Transverse colon (tissue), 4 donors: ENCODE measurements around the gene PLIN3. TPM values are rescaled to one million over a fixed set of nuclear protein-coding genes. Genes with fewer than 3 reads are reported as not detected.

ENCODE experiments used
- DNase-seq: peaks from one replicate; pipeline ENCODE4 v3.0.0-alpha.2; 2019
- H3K27ac ChIP-seq, 4 donors: fragments of 200-600 bp; sonication (generic); 2 replicates each; pipeline ENCODE4 v1.5.1; 2016 to 2018; ENCODE audit warnings: inconsistent platforms in 4 of 4
- H3K27me3 ChIP-seq: fragments of 200-600 bp; sonication (generic); 2 replicates; pipeline ENCODE4 v1.5.1; 2017; ENCODE audit warnings: inconsistent platforms
- H3K36me3 ChIP-seq, 4 donors: fragments of 200-600 bp; sonication (generic); 2 replicates each; pipeline ENCODE4 v1.5.1; 2017 to 2019; ENCODE audit warnings: inconsistent platforms in 4 of 4
- H3K4me1 ChIP-seq, 4 donors: fragments of 200-600 bp; sonication (generic); 2 replicates each; pipeline ENCODE4 v1.5.1; 2017 to 2020; ENCODE audit warnings: inconsistent platforms in 4 of 4
- H3K4me3 ChIP-seq, 4 donors: fragments of 200-600 bp; sonication (generic); 1 replicate in 1 of 4; 2 replicates in 3 of 4; pipeline versions ENCODE4 v1.5.1 to v1.6.1; 2017 to 2019; ENCODE audit warnings: inconsistent platforms in 4 of 4
- H3K9me3 ChIP-seq, 2 donors: fragments of 200-600 bp; sonication (generic); 2 replicates each; pipeline ENCODE4 v1.5.1; 2017 to 2019; ENCODE audit warnings: inconsistent platforms in 2 of 2
- EP300 ChIP-seq: sonication (generic); formaldehyde crosslinking; IDR thresholded peaks from one replicate; pipeline ENCODE4 v1.6.1; 2017; ENCODE audit warnings: antibody characterized with exemption, low read depth
- POLR2A ChIP-seq: fragments of 450-650 bp; IDR thresholded peaks from one replicate; pipeline ENCODE4 v1.6.1; 2016; ENCODE audit warnings: antibody characterized with exemption, mild to moderate bottlenecking, moderate library complexity
- POLR2AphosphoS5 ChIP-seq, 3 donors: sonication (generic); formaldehyde crosslinking; IDR thresholded peaks; one replicate each; pipeline ENCODE4 v1.6.1; 2016; ENCODE audit warnings: antibody characterized with exemption in 3 of 3
- WGBS, 2 donors: methylation state at CpG; one replicate each; pipeline ENCODE4 v1.1.5; 2018; ENCODE audit warnings: low coverage in 1 of 2; 5-methylcytosine and 5-hydroxymethylcytosine counted together
- in situ Hi-C, 4 donors: fragments of 200-750 bp; cut with MboI; loops; one replicate each; pipeline versions ENCODE4 v1.15.0 to v1.15.1; 2017; ENCODE audit warnings: low sequenced_read_pairs in 3 of 4, low pct_ligation_motif_present in 1 of 4, low pct_unique_long_range_greater_than_20kb in 1 of 4
- intact Hi-C: fragments of 100-400 bp; cut with DNase I; formaldehyde crosslinking; loops from one replicate; pipeline ENCODE4 v1.15.1; 2023; ENCODE audit warnings: low total_unique reads
- total RNA-seq, 4 donors: library from RNA; depleted of rRNA; stranded (reverse); fragments of >200 nt; gene quantifications; one replicate each; pipeline ENCODE4 v1.1.0, GENCODE V29; 2016
- TF ChIP-seq, protein P1 (sequence below), 5 experiments: fragments of 200-600 bp in 3 of 5; fragments of 450-650 bp in 2 of 5; sonication (generic) in 3 of 5; IDR thresholded peaks; 1 replicate in 2 of 5; 2 replicates in 3 of 5; pipeline ENCODE4 v1.5.1; 2016 to 2017; ENCODE audit warnings: antibody characterized with exemption in 5 of 5, inconsistent platforms in 3 of 5, mild to moderate bottlenecking in 2 of 5, moderate library complexity in 1 of 5

Gene PLIN3
- total RNA-seq, 4 donors from 2014 or later = 27.5 to 85.5 (median 77.1) TPM

DNA sequence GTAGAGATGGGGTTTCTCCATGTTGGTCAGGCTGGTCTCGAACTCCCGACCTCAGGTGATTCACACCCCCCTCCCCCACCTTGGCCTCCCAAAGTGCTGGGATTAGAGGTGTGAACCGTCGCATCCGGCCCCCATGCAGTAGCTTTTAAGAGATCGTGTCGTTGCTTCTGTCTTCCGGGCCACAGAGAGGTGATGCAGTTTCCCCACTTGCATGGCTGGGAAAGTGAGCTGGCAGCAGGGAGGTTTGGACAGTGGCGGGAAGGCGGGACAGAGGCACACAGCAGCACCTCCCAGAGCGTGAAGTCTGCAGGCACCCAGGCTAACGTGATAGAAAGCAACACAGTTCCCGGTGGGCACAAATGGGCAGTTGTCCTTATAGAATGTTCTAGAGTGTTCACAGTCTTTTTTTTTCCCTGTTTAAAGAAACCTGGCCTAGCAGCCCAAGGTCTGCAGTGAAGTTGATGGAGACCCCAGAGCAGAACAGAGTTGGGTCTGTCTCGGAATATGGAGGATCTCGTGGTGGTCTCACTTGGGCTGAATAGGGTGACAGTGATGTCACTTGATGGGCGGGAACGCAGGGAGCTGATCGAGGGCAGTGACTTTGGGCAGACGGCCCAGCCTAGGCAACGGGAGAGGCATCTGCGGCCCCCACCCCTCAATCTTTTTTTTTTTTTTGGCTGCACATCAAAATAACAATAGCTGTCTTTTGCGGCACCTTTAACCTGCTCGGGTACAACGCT, 46.7 kb upstream of the PLIN3 start:
- Histone ChIP-seq H3K4me3 (peak overlapping the region in 1 of 4 donors; percentile 37), H3K27ac (peak overlapping the region in 2 of 4 donors; percentile 51 to 64), H3K4me1 (peaks cover 16 to 37% (median 29%) of the 10 kb centered on the region in 4 donors), H3K9me3 (no peaks in the 10 kb centered on the region), H3K27me3 (peaks cover 3% of the 10 kb centered on the region), H3K36me3 (no peaks in the 10 kb centered on the region)
- intact Hi-C loops (no loop called here), in situ Hi-C loops (loop anchor here in 1 of 4 donors (25.0 kb wide), 1 partner anchor 102 kb away; no protein-coding TSS in a partner anchor)
- DNase-seq = peak; percentile 17
- TF ChIP-seq POLR2A (no peak), POLR2AphosphoS5 (IDR thresholded peaks at IDR 0.05) (no peak), EP300 (no peak)
- TF ChIP-seq, protein P1, sequence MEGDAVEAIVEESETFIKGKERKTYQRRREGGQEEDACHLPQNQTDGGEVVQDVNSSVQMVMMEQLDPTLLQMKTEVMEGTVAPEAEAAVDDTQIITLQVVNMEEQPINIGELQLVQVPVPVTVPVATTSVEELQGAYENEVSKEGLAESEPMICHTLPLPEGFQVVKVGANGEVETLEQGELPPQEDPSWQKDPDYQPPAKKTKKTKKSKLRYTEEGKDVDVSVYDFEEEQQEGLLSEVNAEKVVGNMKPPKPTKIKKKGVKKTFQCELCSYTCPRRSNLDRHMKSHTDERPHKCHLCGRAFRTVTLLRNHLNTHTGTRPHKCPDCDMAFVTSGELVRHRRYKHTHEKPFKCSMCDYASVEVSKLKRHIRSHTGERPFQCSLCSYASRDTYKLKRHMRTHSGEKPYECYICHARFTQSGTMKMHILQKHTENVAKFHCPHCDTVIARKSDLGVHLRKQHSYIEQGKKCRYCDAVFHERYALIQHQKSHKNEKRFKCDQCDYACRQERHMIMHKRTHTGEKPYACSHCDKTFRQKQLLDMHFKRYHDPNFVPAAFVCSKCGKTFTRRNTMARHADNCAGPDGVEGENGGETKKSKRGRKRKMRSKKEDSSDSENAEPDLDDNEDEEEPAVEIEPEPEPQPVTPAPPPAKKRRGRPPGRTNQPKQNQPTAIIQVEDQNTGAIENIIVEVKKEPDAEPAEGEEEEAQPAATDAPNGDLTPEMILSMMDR (IDR thresholded peaks at IDR 0.05) = no peak
- 81 to 83% methylated on average over 8 to 24 of the region's 24 CpGs for WGBS, 2 donors

DNA sequence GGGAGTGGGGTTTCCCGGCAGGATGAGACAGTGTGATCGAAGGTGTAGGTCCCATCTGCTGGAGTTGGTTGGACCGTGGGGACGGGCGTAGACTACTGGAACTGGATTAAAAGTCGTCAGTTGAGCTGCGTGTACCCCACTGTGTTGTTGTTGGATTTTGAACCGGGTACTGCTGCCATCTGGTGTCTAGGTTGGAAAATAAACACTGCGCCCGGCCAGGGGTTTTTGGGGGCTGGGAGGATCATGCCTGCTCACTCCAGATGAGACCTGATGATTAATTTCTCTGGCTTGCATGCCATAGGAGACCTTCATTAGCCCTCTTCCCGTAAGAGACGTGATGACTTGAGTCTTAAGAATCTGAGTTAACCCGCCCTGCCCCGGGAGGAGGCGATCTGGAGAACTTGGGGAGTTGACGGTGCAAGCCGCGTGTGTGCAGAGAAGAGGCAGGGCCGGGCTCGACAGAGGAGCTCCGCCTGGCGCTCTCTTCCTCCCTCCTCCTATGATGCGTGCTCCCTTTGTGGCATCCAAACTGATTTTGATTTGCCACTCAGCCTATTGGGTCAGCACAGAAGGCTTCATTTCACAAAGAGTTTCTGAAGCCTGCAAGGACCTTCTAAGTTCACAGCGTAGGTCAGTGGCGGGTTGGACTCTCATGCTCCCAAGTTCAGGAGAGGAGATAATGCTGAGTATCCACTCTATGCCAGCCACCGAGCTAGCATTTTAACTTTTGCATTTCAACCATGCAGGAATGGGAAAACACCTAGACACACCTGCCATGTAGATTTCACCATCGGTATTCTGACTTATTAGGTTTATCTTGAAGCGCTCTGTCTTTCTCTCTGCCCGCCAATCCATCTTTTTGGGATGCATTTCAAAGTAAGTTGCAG, 44.6 kb upstream of the PLIN3 start:
- TF ChIP-seq POLR2AphosphoS5 (IDR thresholded peaks at IDR 0.05) (peak in 1 of 3 donors; percentile 19), EP300 (no peak), POLR2A (no peak)
- TF ChIP-seq, protein P1 (IDR thresholded peaks at IDR 0.05) = peak; percentile 55 to 67 (median 60)
- intact Hi-C loops = loop anchor here (1.0 kb wide), 1 partner anchor 97 kb away; no protein-coding TSS in a partner anchor
- no peaks in the 10 kb centered on the region for H3K36me3 ChIP-seq
- H3K4me1 ChIP-seq = peaks cover 18 to 40% (median 32%) of the 10 kb centered on the region in 4 donors
- H3K27ac ChIP-seq = peak overlapping the region in 3 of 4 donors; percentile 33 to 51 (median 38)
- peak; percentile 64 for DNase-seq
- H3K27me3 ChIP-seq = peaks cover 10% of the 10 kb centered on the region
- H3K9me3 ChIP-seq = no peaks in the 10 kb centered on the region
- 31 to 45% methylated on average over 10 to 29 of the region's 29 CpGs for WGBS, 2 donors
- in situ Hi-C loops = loop anchor here in 1 of 4 donors (25.0 kb wide), 1 partner anchor 100 kb away; no protein-coding TSS in a partner anchor
- peak overlapping the region in 2 of 4 donors; percentile 13 to 80 for H3K4me3 ChIP-seq

DNA sequence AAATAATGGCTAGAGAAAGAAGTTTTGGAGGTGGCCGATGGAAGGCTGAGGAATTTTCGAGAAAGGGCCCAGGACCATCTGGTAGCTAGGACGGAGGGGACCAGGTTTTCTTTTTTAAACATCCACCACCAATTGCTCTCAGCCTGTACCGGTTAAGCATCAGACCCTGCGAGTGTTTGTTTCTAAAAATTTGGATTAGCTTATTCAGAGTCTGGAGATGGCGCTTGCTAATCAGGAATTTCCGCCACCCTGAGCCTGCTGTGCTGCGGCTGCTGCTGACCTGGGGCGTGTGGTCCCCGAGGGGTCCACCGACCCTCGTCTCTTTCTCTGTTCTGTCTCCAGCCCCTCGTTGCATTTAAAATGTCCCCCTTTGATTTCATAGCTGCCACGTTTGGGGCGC, 43.8 kb upstream of the PLIN3 start:
- Histone ChIP-seq H3K27me3 (peaks cover 10% of the 10 kb centered on the region), H3K36me3 (no peaks in the 10 kb centered on the region), H3K4me3 (peak overlapping the region in 2 of 4 donors; percentile 13 to 80), H3K9me3 (no peaks in the 10 kb centered on the region), H3K4me1 (peaks cover 18 to 40% (median 32%) of the 10 kb centered on the region in 4 donors), H3K27ac (peak overlapping the region in 3 of 4 donors; percentile 33 to 51 (median 38))
- WGBS, 2 donors = 44 to 72% methylated on average over 6 to 15 of the region's 15 CpGs
- no peak for TF ChIP-seq EP300
- TF ChIP-seq, protein P1 (IDR thresholded peaks at IDR 0.05) = no peak
- TF ChIP-seq POLR2AphosphoS5 (IDR thresholded peaks at IDR 0.05) = no peak
- no peak for TF ChIP-seq POLR2A
- no peak for DNase-seq
- intact Hi-C loops (loop anchor here (1.0 kb wide), 1 partner anchor 96 kb away; no protein-coding TSS in a partner anchor), in situ Hi-C loops (loop anchor here in 1 of 4 donors (25.0 kb wide), 1 partner anchor 99 kb away; no protein-coding TSS in a partner anchor)
